AG04449 (cell line): Measurements from ENCODE around the gene TRMU.

Source experiments
- CTCF ChIA-PET: fragments of 350-600 bp; formaldehyde crosslinking; extraction: SDS; loops from one replicate; lab custom pipeline; 2021; ENCODE audit warnings: antibody characterized with exemption; lab: Yijun Ruan, JAX
- POLR2A ChIA-PET: fragments of 400-600, 350-600 bp; formaldehyde crosslinking; extraction: SDS; loops from one replicate; lab custom pipeline; 2020; ENCODE audit warnings: antibody characterized with exemption, inconsistent platforms; lab: Yijun Ruan, JAX
- DNase-seq: peaks from one replicate; pipeline ENCODE4 v3.0.0-alpha.2; 2010; ENCODE audit warnings: low read depth, low spot score
- H3K4me3 ChIP-seq: 2 replicates; pipeline ENCODE4 v1.5.1; 2011; ENCODE audit warnings: low read depth, mild to moderate bottlenecking, control low read depth, low read length
- TF ChIP-seq, protein P1 (sequence below): IDR thresholded peaks from one replicate; pipeline ENCODE4 v1.5.1; 2011; ENCODE audit warnings: mild to moderate bottlenecking, moderate library complexity, low read length, control low read depth, inconsistent platforms; ENCODE audit not compliant: insufficient read depth; ENCODE audit errors: missing control alignments

TRMU gene

DNA sequence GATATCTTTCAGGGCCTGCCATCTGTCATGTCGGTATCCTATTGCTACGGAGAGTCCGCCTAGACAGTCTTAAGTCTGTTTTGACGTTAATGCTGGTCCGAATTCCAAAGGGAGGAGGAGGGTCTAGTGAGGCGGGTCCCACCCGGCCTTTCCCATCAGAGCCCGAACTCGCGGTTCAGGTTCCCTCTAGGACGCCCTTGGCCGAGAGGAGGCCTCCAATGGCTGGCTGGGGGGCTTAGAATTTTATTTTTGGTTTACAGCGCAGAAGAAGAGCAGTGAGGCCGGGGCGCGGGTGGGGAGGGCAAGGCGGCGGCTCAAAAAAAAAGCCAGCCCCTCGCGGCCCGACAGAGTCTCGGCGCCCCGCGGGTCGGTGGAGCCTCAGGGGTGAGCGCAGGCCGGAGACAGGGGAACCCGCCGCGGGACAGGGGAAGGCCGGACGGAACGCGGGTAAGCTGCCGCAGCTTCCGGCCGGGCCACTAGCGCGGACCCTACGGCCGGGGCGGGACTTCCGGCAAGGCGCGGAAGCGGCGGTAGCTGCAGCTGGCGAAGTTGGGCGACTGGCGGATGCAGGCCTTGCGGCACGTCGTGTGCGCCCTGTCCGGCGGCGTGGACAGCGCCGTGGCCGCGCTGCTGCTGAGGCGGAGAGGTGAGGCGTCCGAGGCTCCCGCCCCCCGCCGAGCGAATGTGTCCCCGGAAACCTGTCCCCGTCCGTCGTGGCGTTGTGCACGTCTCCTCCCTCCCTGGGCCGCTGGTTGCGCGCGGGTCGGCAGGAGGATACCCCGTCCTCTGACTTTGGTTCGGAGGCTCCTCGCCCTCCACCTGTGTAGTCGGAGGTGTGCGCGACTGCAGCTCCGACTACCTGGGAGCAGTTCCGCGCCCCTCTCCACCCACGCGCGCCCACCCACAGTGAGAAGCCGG is at the start of gene TRMU:
Gene TRMU (plus strand): TSS at position 514 of the 918 bp plus-strand sequence. CDS start 51 bp downstream, at position 565.
- CTCF ChIA-PET, result interaction anchor here (0.6 to 4.0 kb wide), 7 partner anchors 21 to 341 kb away, joined by 3 to 15 read pairs (median 8); no protein-coding TSS in a partner anchor
- POLR2A ChIA-PET, result interaction anchor here (0.7 to 1.0 kb wide), 4 partner anchors 26 to 413 kb away, joined by 3 to 6 read pairs (median 4); partner anchors contain the start of genes CDPF1 and TTC38
- DNase-seq, result peak; percentile 29
- TF ChIP-seq, protein P1, sequence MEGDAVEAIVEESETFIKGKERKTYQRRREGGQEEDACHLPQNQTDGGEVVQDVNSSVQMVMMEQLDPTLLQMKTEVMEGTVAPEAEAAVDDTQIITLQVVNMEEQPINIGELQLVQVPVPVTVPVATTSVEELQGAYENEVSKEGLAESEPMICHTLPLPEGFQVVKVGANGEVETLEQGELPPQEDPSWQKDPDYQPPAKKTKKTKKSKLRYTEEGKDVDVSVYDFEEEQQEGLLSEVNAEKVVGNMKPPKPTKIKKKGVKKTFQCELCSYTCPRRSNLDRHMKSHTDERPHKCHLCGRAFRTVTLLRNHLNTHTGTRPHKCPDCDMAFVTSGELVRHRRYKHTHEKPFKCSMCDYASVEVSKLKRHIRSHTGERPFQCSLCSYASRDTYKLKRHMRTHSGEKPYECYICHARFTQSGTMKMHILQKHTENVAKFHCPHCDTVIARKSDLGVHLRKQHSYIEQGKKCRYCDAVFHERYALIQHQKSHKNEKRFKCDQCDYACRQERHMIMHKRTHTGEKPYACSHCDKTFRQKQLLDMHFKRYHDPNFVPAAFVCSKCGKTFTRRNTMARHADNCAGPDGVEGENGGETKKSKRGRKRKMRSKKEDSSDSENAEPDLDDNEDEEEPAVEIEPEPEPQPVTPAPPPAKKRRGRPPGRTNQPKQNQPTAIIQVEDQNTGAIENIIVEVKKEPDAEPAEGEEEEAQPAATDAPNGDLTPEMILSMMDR, result no peak
- peak within 1 kb of the TSS; percentile 90 for H3K4me3 ChIP-seq

DNA sequence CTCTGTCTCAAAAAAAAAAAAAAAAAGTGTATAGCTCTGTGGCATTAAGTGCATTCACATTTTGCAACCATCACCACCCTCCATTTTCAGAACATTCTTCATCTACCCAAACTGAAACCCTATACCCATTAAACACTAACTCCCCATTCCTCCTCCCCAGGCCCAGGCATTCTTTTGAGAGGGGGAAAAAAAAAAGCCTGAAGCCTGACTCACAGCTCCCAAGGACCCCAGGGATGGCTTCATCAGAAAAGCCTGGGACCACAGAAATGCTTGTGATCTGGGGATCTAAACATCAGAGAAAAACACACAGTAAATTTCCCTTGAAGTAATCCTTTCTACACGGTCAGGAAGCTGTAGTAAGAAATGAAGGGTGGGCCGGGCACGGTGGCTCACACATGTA is 49.5 kb upstream of the TRMU start:
- POLR2A ChIA-PET, result interaction anchor here (1.3 kb wide), 1 partner anchor 11 kb away, joined by 3 read pairs; the partner anchor contains the start of gene GTSE1
- CTCF ChIA-PET, result interaction anchor here (1.0 kb wide), 1 partner anchor 27 kb away, joined by 3 read pairs; no protein-coding TSS in a partner anchor

DNA sequence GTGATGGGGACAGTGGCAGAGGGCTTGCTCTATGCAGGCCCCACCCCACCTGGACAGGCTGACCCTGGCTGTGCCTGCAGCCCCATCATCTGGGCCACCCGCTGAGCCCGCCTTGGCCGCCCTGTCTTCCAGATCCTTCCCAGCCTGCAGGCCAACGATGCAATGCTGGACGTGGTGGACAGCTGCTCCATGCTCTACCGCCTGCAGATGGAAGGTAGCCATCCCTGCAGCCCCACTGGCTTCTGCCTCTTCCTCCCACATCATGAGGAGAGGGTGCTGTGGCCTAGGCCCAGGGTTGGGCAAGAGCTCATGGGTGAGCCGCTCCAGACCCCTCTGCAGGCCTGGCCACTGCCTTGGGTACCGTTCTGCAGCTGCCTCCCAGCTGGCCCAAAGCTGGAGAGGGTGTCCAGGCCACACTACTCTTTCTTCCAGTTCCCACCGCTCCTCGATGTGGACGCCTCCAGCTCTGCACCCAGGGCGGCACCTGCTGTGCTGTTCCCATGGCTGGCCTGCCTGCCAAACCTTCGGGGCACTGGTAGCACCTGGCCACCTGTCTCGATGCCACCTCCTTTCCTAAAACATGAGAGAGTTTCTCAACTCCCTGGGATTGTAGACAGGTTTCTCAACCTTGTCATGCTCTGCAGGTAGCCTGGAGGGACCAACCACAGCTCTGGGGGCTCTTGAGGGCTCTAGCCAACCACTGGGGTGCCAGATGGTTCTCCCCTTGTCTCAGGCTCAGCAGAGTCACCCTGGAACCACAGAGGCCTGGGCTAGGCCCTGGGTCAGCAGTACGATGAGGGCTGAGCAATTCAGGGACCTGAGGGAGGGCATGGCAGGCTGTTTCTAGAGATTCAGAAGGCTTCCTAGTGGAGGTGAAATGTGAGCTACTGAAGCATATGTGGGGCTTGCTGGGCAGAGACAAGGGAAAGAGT is 48.3 kb upstream of the TRMU start:
- CTCF ChIA-PET, result interaction anchor here (1.0 kb wide), 1 partner anchor 26 kb away, joined by 3 read pairs; no protein-coding TSS in a partner anchor
- DNase-seq, result no peak
- POLR2A ChIA-PET, result interaction anchor here (0.6 to 1.3 kb wide), 3 partner anchors 9 to 37 kb away, joined by 3 to 5 read pairs (median 4); partner anchors contain the start of genes CDPF1 and GTSE1
- TF ChIP-seq, protein P1, result no peak
- H3K4me3 ChIP-seq, result no peak overlapping the region

More for the DNA sequence above, 49.5 kb upstream of the TRMU start:
- H3K4me3 ChIP-seq, result no peak overlapping the region
- TF ChIP-seq, protein P1, result no peak
- peak; percentile 24 for DNase-seq

DNA sequence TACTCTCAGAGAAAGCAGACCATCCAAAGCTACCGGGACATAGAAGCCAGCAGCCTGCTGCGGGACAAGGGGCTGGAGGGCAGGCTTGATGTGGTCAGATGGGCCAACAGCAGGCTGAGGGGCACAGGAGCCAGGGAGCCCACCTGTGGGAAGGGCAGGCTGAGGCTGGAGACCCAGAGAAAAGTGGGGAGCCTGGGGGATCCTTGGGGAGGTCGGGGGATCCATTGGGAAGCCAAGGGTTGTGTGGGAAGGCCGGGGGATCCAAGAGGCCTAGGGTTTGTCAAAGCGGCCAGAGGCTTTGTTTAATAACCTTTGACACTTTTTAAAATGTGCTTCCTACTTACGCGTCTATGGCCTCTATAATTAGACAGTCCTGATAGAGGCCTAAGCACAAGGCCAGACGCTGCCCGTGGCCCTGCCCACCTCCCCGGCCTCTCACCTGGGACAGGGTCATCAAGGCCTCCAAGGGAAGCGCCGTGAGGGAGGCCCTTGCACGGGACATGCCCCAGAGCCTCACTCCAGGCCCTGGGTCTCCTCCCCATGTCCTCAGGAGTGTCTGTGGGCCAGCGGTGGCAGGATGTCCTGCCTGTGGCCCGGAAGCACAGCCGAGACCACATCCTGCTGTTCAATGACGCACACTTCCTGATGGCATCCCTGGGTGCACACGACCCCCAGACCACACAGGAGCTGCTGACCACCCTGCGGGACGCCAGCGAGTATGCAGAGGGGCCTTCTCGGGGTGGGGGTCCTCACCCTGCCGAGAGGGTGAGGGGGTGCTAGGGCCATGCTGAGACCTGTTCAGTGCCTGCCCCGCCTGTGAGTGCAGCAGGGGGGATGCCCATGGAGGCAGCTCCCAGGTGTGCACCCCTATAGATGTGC is 47.4 kb upstream of the TRMU start:
- POLR2A ChIA-PET, result interaction anchor here (0.6 to 0.9 kb wide), 2 partner anchors 9 to 11 kb away, joined by 3 to 5 read pairs; no protein-coding TSS in a partner anchor
- CTCF ChIA-PET, result no interaction called here
- no peak overlapping the region for H3K4me3 ChIP-seq
- TF ChIP-seq, protein P1, result no peak
- DNase-seq, result no peak

- DNase-seq, result no peak
- H3K4me3 ChIP-seq, result no peak overlapping the region
- TF ChIP-seq, protein P1, result no peak
- ChIA-PET POLR2A (interaction anchor here (0.9 kb wide), 1 partner anchor 10 kb away, joined by 3 read pairs; no protein-coding TSS in a partner anchor), CTCF (no interaction called here)
These were observed 46.7 kb upstream of the TRMU start for GRCh38 chr22:46288846-46289243.
